ENCODE measurements around the gene TXNDC2.

TXNDC2 gene

DNA sequence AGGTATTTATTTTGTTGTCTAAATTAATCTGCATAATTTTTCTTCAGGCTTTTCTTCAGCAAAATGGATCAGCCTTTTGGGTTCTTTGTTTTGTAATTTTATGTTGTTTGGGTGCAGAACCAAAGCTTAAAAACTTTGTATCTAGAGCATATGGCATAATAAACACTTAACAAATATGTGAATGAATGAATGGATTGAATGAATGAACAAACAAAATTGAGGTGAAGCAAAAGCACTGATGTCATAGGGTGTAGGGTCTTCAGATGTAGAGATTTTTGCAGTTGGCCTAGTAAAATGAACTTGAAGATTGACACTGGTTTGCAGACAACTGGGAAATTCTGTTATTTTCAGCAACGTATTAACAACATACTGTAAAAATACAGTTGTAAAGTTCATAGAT is 45.4 kb downstream of the TXNDC2 start:
- no peak for DNase-seq (ENCODE audit: low read depth)
- TF ChIP-seq, protein P1, sequence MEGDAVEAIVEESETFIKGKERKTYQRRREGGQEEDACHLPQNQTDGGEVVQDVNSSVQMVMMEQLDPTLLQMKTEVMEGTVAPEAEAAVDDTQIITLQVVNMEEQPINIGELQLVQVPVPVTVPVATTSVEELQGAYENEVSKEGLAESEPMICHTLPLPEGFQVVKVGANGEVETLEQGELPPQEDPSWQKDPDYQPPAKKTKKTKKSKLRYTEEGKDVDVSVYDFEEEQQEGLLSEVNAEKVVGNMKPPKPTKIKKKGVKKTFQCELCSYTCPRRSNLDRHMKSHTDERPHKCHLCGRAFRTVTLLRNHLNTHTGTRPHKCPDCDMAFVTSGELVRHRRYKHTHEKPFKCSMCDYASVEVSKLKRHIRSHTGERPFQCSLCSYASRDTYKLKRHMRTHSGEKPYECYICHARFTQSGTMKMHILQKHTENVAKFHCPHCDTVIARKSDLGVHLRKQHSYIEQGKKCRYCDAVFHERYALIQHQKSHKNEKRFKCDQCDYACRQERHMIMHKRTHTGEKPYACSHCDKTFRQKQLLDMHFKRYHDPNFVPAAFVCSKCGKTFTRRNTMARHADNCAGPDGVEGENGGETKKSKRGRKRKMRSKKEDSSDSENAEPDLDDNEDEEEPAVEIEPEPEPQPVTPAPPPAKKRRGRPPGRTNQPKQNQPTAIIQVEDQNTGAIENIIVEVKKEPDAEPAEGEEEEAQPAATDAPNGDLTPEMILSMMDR (IDR thresholded peaks at IDR 0.05; ENCODE audit: low read length, missing control alignments) = no peak
- H3K4me3 ChIP-seq (replicated peaks; ENCODE audit: low read depth, low read length) = no peak overlapping the region

- H3K4me3 ChIP-seq (replicated peaks; ENCODE audit: low read depth, low read length) = no peak overlapping the region
- no peak for DNase-seq (ENCODE audit: low read depth)
- TF ChIP-seq, protein P1 (IDR thresholded peaks at IDR 0.05; ENCODE audit: low read length, missing control alignments) = no peak
These were observed 45.9 kb downstream of the TXNDC2 start for GRCh38 chr18:9931678-9932077.

GRCh38 chr18:9933865-9934264 is 48.1 kb downstream of the TXNDC2 start:
- TF ChIP-seq, protein P1 (IDR thresholded peaks at IDR 0.05; ENCODE audit: low read length, missing control alignments) = no peak
- DNase-seq (ENCODE audit: low read depth) = no peak
- H3K4me3 ChIP-seq (replicated peaks; ENCODE audit: low read depth, low read length) = no peak overlapping the region

DNA sequence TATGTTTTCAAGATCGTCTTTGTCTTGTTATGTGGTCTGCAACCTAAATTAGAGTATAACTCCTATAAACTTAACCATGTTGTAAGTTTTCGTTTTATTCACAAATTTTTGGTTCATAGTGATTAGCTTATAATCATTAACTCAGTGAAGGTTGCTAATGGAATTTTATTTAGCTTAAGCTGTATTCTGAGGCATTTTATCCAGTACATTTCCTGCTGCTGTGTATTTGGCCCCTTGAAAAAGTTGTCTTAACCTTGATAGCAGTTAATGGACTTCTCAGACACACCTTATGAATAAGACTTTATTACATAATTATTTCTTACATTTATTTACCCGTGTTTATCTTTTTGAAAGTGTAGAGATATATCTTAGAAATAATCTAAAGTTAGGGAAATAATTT is 48.5 kb downstream of the TXNDC2 start:
- TF ChIP-seq, protein P1 (IDR thresholded peaks at IDR 0.05; ENCODE audit: low read length, missing control alignments) = no peak
- DNase-seq (ENCODE audit: low read depth) = no peak
- no peak overlapping the region for H3K4me3 ChIP-seq (replicated peaks; ENCODE audit: low read depth, low read length)

Data from fibroblast of pulmonary artery (primary cell).